HepG2 (cell line): ENCODE results near the gene ZNF764. TPM values are rescaled to one million over a fixed set of nuclear protein-coding genes. Genes with fewer than 3 reads are reported as not detected.
"Not testable (repeated sequence)": the region's sequence is repeated elsewhere in the genome, so short reads cannot be mapped to it uniquely, and the experiment has no call there.

Source experiments
- ETV5 ChIP-seq: IDR thresholded peaks from 2 replicates; pipeline ENCODE4 v1.6.1; 2018; ENCODE audit warnings: missing biosample characterization, missing genetic modification reagents, inconsistent platforms, borderline replicate concordance
- HDAC2 ChIP-seq: sonication (generic); formaldehyde crosslinking; IDR thresholded peaks from 2 replicates; pipeline ENCODE4 v1.4.0; 2020; ENCODE audit warnings: missing genetic modification reagents
- HMG20B ChIP-seq: conservative IDR thresholded peaks from 2 replicates; pipeline ENCODE4 v1.6.1; 2016; ENCODE audit warnings: missing genetic modification reagents, missing compliant biosample characterization
- KDM6A ChIP-seq: IDR thresholded peaks from 2 replicates; pipeline ENCODE4 v1.6.1; 2016; ENCODE audit warnings: low read depth
- NR2F2 ChIP-seq: IDR thresholded peaks from 2 replicates; pipeline ENCODE4 v1.6.1; 2012; ENCODE audit warnings: low read depth, inconsistent platforms, borderline replicate concordance
- NR2F6 ChIP-seq, 2 experiments: IDR thresholded peaks; 2 replicates each; pipeline ENCODE4 v1.6.1; 2016; ENCODE audit warnings: antibody characterized with exemption in 1 of 2, mild to moderate bottlenecking in 1 of 2
- PPARG ChIP-seq: conservative IDR thresholded peaks from 2 replicates; pipeline ENCODE4 v1.6.1; 2016; ENCODE audit warnings: missing biosample characterization, missing genetic modification reagents
- RXRB ChIP-seq: IDR thresholded peaks from 2 replicates; pipeline ENCODE4 v1.6.1; 2016; ENCODE audit warnings: borderline replicate concordance, missing genetic modification reagents, missing compliant biosample characterization
- TCF7 ChIP-seq: sonication (generic); IDR thresholded peaks from 2 replicates; pipeline ENCODE4 v1.6.1; 2016; ENCODE audit warnings: antibody characterized with exemption, low read depth
- ZBTB7A ChIP-seq: sonication (generic); formaldehyde crosslinking; IDR thresholded peaks from 2 replicates; pipeline ENCODE4 v1.8.0; 2022; ENCODE audit warnings: mild to moderate bottlenecking, missing genetic modification reagents
- ZMYM4 ChIP-seq: sonication (generic); formaldehyde crosslinking; IDR thresholded peaks from 2 replicates; pipeline ENCODE4 v1.8.1; 2023; ENCODE audit warnings: mild to moderate bottlenecking, missing genetic modification reagents
- ZNF205 ChIP-seq: IDR thresholded peaks from 2 replicates; pipeline ENCODE4 v1.6.1; 2018; ENCODE audit warnings: missing biosample characterization, missing genetic modification reagents
- ZNF343 ChIP-seq: sonication (generic); formaldehyde crosslinking; IDR thresholded peaks from 2 replicates; pipeline ENCODE4 v1.4.0; 2020; ENCODE audit warnings: mild to moderate bottlenecking, missing genetic modification reagents
- ZNF543 ChIP-seq: sonication (generic); formaldehyde crosslinking; IDR thresholded peaks from 2 replicates; pipeline ENCODE4 v1.4.0; 2020; ENCODE audit warnings: mild to moderate bottlenecking, missing genetic modification reagents
- ZNF557 ChIP-seq: sonication (generic); formaldehyde crosslinking; IDR thresholded peaks from 2 replicates; pipeline ENCODE4 v1.4.0; 2020; ENCODE audit warnings: missing genetic modification reagents
- ZNF563 ChIP-seq: sonication (generic); formaldehyde crosslinking; IDR thresholded peaks from 2 replicates; pipeline ENCODE4 v1.8.0; 2022; ENCODE audit warnings: mild to moderate bottlenecking, moderate library complexity, missing genetic modification reagents
- ZNF564 ChIP-seq: sonication (generic); formaldehyde crosslinking; IDR thresholded peaks from 2 replicates; pipeline ENCODE4 v1.8.1; 2023; ENCODE audit warnings: mild to moderate bottlenecking, missing genetic modification reagents
- ZNF761 ChIP-seq: sonication (generic); formaldehyde crosslinking; conservative IDR thresholded peaks from 2 replicates; pipeline ENCODE4 v1.4.0; 2020; ENCODE audit warnings: mild to moderate bottlenecking, missing genetic modification reagents
- ZNF790 ChIP-seq: sonication (generic); formaldehyde crosslinking; IDR thresholded peaks from 2 replicates; pipeline ENCODE4 v1.8.0; 2022; ENCODE audit warnings: missing genetic modification reagents, mild to moderate bottlenecking, borderline replicate concordance
- ZNF816 ChIP-seq: sonication (generic); formaldehyde crosslinking; IDR thresholded peaks from 2 replicates; pipeline ENCODE4 v1.8.0; 2022; ENCODE audit warnings: missing genetic modification reagents, mild to moderate bottlenecking, borderline replicate concordance
- ZSCAN31 ChIP-seq: sonication (generic); formaldehyde crosslinking; IDR thresholded peaks from 2 replicates; pipeline ENCODE4 v1.5.0; 2020; ENCODE audit warnings: low read depth, mild to moderate bottlenecking, missing genetic modification reagents
- polyA plus RNA-seq, 8 experiments: library from polyadenylated mRNA; depleted of rRNA in 3 of 8; stranded (reverse) in 7 of 8; unstranded in 1 of 8; fragments of >200 nt; fragmentation: Illumina TruSeq in 4 of 8; extraction: Trizol in 4 of 8; gene quantifications; 2 replicates each; pipeline versions ENCODE4 v1.2.1 to v1.2.3, GENCODE V29; 2011 to 2016; ENCODE audit warnings: low read depth in 4 of 8, missing spikeins in 1 of 8, mixed read lengths in 1 of 8; ENCODE audit not compliant: insufficient read depth in 1 of 8
- total RNA-seq, 5 experiments: library from RNA; depleted of rRNA; stranded (reverse); fragments of >200 nt; fragmentation: Illumina TruSeq; extraction: Trizol; gene quantifications; 2 replicates each; pipeline ENCODE4 v1.2.3, GENCODE V29; 2016; ENCODE audit warnings: low read depth in 1 of 5
- TF ChIP-seq, protein P1 (sequence below): sonication (generic); formaldehyde crosslinking; IDR thresholded peaks from 2 replicates; pipeline ENCODE4 v1.8.0; 2022; ENCODE audit warnings: missing genetic modification reagents, mild to moderate bottlenecking, moderate library complexity, borderline replicate concordance
- TF ChIP-seq, protein P2 (sequence below): sonication (generic); formaldehyde crosslinking; IDR thresholded peaks from 2 replicates; pipeline ENCODE4 v1.4.0; 2020; ENCODE audit warnings: missing genetic modification reagents, borderline replicate concordance
- TF ChIP-seq, protein P3 (sequence below): sonication (generic); formaldehyde crosslinking; IDR thresholded peaks from 2 replicates; pipeline ENCODE4 v1.4.0; 2020; ENCODE audit warnings: missing genetic modification reagents

ZNF764 gene
- total and polyA plus RNA-seq, 2 of the 13 experiments (the other 11 are each of a cell fraction or from before 2014, with no cell fraction given), result 4.1 to 9.1 TPM

DNA sequence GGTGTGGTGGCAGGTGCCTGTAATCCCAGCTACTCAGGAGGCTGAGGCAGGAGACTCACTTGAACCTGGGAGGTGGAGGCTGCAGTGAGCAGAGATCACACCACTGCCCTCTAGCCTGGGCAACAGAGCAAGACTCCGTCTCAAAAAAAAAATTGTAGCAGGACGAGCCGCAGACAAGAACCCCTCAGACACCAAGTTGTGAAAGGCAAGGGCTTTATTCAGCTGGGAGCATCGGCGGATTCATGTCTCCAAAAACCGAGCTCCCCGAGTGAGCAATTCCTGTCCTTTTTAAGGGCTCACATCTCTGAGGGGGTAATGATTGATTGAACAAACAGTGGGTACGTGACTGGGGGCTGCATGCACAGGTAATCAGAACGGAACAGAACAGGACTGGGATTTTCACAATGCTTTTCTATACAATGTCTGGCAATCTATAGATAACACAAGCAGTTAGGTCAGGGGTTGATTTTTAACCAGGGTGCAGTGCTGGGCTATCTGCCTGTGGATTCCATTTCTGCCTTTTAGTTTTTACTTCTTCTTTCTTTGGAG, 17.2 kb downstream of the ZNF764 start (continued):
- TF ChIP-seq, protein P1, sequence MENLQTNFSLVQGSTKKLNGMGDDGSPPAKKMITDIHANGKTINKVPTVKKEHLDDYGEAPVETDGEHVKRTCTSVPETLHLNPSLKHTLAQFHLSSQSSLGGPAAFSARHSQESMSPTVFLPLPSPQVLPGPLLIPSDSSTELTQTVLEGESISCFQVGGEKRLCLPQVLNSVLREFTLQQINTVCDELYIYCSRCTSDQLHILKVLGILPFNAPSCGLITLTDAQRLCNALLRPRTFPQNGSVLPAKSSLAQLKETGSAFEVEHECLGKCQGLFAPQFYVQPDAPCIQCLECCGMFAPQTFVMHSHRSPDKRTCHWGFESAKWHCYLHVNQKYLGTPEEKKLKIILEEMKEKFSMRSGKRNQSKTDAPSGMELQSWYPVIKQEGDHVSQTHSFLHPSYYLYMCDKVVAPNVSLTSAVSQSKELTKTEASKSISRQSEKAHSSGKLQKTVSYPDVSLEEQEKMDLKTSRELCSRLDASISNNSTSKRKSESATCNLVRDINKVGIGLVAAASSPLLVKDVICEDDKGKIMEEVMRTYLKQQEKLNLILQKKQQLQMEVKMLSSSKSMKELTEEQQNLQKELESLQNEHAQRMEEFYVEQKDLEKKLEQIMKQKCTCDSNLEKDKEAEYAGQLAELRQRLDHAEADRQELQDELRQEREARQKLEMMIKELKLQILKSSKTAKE, result peak; percentile 92
- TF ChIP-seq HDAC2 (CRISPR knock-in tag) (peak; percentile 92), ZNF543 (peak; percentile 76), NR2F2 (peak; percentile 50; the same call in 1 of the 2 replicates), ZMYM4 (peak; percentile 54; the same call in 1 of the 2 replicates), ZNF205 (CRISPR knock-in tag) (peak; percentile 76; the same call in 1 of the 2 replicates), HMG20B (peak; percentile 60; the same call in 1 of the 2 replicates), ZNF790 (CRISPR knock-in tag) (0 out of 2 replicates have a peak, but pooled peaks have one; percentile 14), ZSCAN31 (CRISPR knock-in tag) (peak; percentile 47; the same call in 1 of the 2 replicates), PPARG (CRISPR knock-in tag) (peak; percentile 80), ZNF816 (CRISPR knock-in tag) (peak; percentile 89; the same call in 1 of the 2 replicates), ZNF343 (CRISPR knock-in tag) (peak; percentile 31; the same call in 1 of the 2 replicates), ZNF563 (CRISPR knock-in tag) (peak; percentile 67; the same call in 1 of the 2 replicates), KDM6A (CRISPR knock-in tag) (0 out of 2 replicates have a peak, but pooled peaks have one; percentile 18), RXRB (peak; percentile 56; the same call in 1 of the 2 replicates), ZBTB7A (CRISPR knock-in tag) (peak; percentile 81; the same call in 1 of the 2 replicates), ETV5 (CRISPR knock-in tag) (peak; percentile 82; the same call in 1 of the 2 replicates), TCF7 (peak; percentile 55; the same call in 1 of the 2 replicates), NR2F6 (CRISPR knock-in tag; IDR thresholded peaks at IDR 0.05) (peak; percentile 55), ZNF564 (CRISPR knock-in tag) (peak; percentile 78), ZNF557 (CRISPR knock-in tag) (peak; percentile 48), ZNF761 (CRISPR knock-in tag) (peak; percentile 44; the same call in 1 of the 2 replicates)
- TF ChIP-seq, protein P2, sequence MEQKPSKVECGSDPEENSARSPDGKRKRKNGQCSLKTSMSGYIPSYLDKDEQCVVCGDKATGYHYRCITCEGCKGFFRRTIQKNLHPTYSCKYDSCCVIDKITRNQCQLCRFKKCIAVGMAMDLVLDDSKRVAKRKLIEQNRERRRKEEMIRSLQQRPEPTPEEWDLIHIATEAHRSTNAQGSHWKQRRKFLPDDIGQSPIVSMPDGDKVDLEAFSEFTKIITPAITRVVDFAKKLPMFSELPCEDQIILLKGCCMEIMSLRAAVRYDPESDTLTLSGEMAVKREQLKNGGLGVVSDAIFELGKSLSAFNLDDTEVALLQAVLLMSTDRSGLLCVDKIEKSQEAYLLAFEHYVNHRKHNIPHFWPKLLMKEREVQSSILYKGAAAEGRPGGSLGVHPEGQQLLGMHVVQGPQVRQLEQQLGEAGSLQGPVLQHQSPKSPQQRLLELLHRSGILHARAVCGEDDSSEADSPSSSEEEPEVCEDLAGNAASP (CRISPR knock-in tag), result peak; percentile 21; the same call in 1 of the 2 replicates
- TF ChIP-seq, protein P3, sequence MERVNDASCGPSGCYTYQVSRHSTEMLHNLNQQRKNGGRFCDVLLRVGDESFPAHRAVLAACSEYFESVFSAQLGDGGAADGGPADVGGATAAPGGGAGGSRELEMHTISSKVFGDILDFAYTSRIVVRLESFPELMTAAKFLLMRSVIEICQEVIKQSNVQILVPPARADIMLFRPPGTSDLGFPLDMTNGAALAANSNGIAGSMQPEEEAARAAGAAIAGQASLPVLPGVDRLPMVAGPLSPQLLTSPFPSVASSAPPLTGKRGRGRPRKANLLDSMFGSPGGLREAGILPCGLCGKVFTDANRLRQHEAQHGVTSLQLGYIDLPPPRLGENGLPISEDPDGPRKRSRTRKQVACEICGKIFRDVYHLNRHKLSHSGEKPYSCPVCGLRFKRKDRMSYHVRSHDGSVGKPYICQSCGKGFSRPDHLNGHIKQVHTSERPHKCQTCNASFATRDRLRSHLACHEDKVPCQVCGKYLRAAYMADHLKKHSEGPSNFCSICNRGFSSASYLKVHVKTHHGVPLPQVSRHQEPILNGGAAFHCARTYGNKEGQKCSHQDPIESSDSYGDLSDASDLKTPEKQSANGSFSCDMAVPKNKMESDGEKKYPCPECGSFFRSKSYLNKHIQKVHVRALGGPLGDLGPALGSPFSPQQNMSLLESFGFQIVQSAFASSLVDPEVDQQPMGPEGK (CRISPR knock-in tag), result peak; percentile 89
- not testable (repeated sequence) for TF ChIP-seq NR2F6 (IDR thresholded peaks at IDR 0.05)
